OCI-LY3 (cell line): ENCODE measurements around the gene ERI3.

Experiments used
- H2AFZ ChIP-seq: fragments of 200-600, 300-600 bp; shearing (Covaris generic); 2 replicates; pipeline ENCODE4 v1.6.0; 2014; ENCODE audit warnings: antibody characterized with exemption, low read depth, low read length
- H3K27ac ChIP-seq: fragments of 200-600, 300-600 bp; sonication (generic); 2 replicates; pipeline ENCODE4 v1.5.1; 2014; ENCODE audit warnings: mild to moderate bottlenecking, low read length, moderate library complexity, mixed read lengths
- H3K27me3 ChIP-seq: fragments of 200-600, 300-600 bp; sonication (generic); 2 replicates; pipeline ENCODE4 v1.6.1; 2014; ENCODE audit warnings: low read depth, low read length, mixed read lengths
- H3K36me3 ChIP-seq: fragments of 200-600, 300-600 bp; sonication (generic); replicated peaks from 2 replicates; pipeline ENCODE3; 2014; ENCODE audit warnings: low read depth, low read length, mixed read lengths
- H3K4me1 ChIP-seq: fragments of 300-600, 200-600 bp; sonication (generic); 2 replicates; pipeline ENCODE4 v1.6.1; 2014; ENCODE audit warnings: low read length, mixed read lengths
- H3K4me2 ChIP-seq: fragments of 200-600, 300-600 bp; sonication (generic); 2 replicates; pipeline ENCODE4 v1.6.1; 2014; ENCODE audit warnings: low read length, mixed read lengths
- H3K4me3 ChIP-seq: fragments of 300-600, 200-600 bp; sonication (generic); 2 replicates; pipeline ENCODE4 v1.5.1; 2014; ENCODE audit warnings: antibody characterized with exemption, mild to moderate bottlenecking, low read length, moderate library complexity
- H3K79me2 ChIP-seq: fragments of 300-600, 200-600 bp; shearing (Covaris generic); 2 replicates; pipeline ENCODE4 v1.6.1; 2014; ENCODE audit warnings: mild to moderate bottlenecking, low read length, mixed read lengths
- H3K9ac ChIP-seq: fragments of 300-600, 200-600 bp; shearing (Covaris generic); 2 replicates; pipeline ENCODE4 v1.6.0; 2014; ENCODE audit warnings: mild to moderate bottlenecking, low read length, moderate library complexity
- H3K9me3 ChIP-seq: fragments of 200-600, 300-600 bp; shearing (Covaris generic); 2 replicates; pipeline ENCODE4 v1.6.1; 2014; ENCODE audit warnings: low read length, mixed read lengths; ENCODE audit not compliant: insufficient read depth
- H4K20me1 ChIP-seq: fragments of 200-600, 300-600 bp; sonication (generic); 2 replicates; pipeline ENCODE4 v1.6.1; 2016; ENCODE audit warnings: low read length, mixed read lengths; ENCODE audit not compliant: insufficient read depth
- EZH2phosphoT487 ChIP-seq: fragments of 200-600 bp; shearing (Covaris generic); IDR thresholded peaks from 2 replicates; pipeline ENCODE4 v1.6.1; 2018; ENCODE audit warnings: antibody characterized with exemption, mixed run types, low read depth
- TF ChIP-seq, protein P1 (sequence below): fragments of 200-600, 300-600 bp; sonication (generic); IDR thresholded peaks from 2 replicates; pipeline ENCODE4 v1.5.1; 2014; ENCODE audit warnings: antibody characterized with exemption, low read length, low read depth

Gene ERI3

DNA sequence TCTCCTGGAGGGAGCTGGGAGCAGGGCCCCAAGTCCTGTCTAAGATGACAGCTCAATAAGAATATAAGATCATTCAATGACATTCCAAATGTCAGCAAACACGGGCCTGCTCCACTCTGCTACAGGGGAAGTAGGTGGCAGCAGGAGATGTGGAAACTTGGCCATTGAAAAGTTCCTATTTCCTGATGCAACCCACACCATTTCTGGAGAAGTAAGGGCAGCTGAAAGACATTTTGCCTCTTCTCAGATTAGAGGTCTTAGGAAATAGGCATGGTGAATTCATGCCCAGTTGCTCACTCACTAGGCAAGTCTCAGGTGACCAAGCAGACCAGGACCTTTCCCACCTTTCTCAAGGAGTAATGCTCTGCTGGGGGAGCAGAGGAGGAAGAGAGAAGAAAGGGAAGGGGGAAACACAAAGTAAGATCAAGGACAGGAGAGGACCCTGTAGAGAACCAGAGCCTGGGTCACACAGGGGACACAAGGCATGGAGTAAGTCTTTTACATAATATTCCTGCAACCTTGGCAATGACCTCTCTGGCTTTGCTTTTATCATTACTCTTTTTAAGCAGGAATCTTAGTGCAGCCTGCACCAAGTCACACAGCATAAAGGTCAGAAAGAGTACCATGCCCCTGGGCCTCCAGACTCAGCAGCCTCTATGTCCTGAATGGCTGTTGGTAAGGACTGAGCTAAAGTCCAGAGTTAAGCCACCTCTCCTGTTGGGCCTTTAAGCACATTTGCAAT lies 72.9 kb downstream of the ERI3 start:
- no peaks in the 10 kb centered on the region for H3K27me3 ChIP-seq
- no peaks in the 10 kb centered on the region for H3K79me2 ChIP-seq
- H3K4me3 ChIP-seq = no peak overlapping the region
- TF ChIP-seq, protein P1, sequence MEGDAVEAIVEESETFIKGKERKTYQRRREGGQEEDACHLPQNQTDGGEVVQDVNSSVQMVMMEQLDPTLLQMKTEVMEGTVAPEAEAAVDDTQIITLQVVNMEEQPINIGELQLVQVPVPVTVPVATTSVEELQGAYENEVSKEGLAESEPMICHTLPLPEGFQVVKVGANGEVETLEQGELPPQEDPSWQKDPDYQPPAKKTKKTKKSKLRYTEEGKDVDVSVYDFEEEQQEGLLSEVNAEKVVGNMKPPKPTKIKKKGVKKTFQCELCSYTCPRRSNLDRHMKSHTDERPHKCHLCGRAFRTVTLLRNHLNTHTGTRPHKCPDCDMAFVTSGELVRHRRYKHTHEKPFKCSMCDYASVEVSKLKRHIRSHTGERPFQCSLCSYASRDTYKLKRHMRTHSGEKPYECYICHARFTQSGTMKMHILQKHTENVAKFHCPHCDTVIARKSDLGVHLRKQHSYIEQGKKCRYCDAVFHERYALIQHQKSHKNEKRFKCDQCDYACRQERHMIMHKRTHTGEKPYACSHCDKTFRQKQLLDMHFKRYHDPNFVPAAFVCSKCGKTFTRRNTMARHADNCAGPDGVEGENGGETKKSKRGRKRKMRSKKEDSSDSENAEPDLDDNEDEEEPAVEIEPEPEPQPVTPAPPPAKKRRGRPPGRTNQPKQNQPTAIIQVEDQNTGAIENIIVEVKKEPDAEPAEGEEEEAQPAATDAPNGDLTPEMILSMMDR = no peak
- no peak for TF ChIP-seq EZH2phosphoT487
- H3K9me3 ChIP-seq = no peaks in the 10 kb centered on the region
- H3K27ac ChIP-seq = no peak overlapping the region
- H4K20me1 ChIP-seq = no peaks in the 10 kb centered on the region
- H3K36me3 ChIP-seq = peaks cover 5% of the 10 kb centered on the region
- no peak overlapping the region for H2AFZ ChIP-seq
- H3K9ac ChIP-seq = no peak overlapping the region
- peaks cover 5% of the 10 kb centered on the region for H3K4me1 ChIP-seq
- H3K4me2 ChIP-seq = no peak overlapping the region

DNA sequence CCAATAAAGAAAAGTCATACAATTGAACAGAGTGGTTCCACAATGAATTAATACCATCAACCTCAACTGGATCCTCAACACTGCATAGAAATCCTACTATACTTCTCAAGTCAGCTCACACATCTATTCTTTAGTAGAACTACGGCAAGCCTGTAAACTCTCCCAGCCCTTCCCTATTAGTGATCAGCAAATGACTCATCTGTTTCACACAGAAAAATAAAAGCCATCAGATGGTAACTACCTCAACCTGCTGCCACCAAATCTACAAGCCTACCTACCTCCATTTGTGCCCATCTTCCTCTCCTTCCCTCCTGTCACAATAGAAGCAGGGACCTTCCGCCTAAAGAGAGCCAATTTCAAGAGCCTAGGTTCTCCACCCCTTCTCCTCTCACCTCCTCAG lies 78.2 kb downstream of the ERI3 start:
- Histone ChIP-seq H3K27ac (no peak overlapping the region), H3K79me2 (no peaks in the 10 kb centered on the region), H3K36me3 (no peaks in the 10 kb centered on the region), H3K4me2 (peak overlapping the region; percentile 24; the same call in 1 of the 2 replicates), H3K4me3 (no peak overlapping the region), H3K9me3 (no peaks in the 10 kb centered on the region), H3K9ac (no peak overlapping the region), H2AFZ (no peak overlapping the region), H3K27me3 (no peaks in the 10 kb centered on the region), H3K4me1 (peaks cover 22% of the 10 kb centered on the region), H4K20me1 (peaks cover 3% of the 10 kb centered on the region; the same call in 1 of the 2 replicates)
- TF ChIP-seq, protein P1 = no peak
- no peak for TF ChIP-seq EZH2phosphoT487

DNA sequence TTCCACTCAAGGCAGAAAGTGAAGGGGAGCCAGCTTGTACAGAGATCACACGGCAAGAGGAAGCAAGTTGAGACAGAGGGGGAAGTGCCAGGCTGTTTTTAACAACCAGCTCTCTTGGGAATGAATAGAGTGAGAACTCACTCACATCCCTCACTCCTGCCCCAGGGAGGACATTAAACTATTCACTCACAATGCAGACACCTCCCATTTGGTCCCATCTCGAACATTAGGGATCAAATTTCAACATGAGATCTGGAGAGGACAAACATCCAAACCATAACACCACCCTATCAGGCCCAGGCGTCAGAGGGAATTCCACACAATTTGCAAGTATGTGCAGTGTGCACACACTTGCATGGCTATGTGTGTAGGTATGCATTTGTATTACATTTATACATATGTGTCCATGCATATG lies 79.1 kb downstream of the ERI3 start:
- no peak overlapping the region for H3K4me3 ChIP-seq
- no peaks in the 10 kb centered on the region for H3K36me3 ChIP-seq
- H3K4me1 ChIP-seq = peaks cover 22% of the 10 kb centered on the region
- peaks cover 3% of the 10 kb centered on the region; the same call in 1 of the 2 replicates for H4K20me1 ChIP-seq
- no peak overlapping the region for H2AFZ ChIP-seq
- H3K9ac ChIP-seq = no peak overlapping the region
- no peaks in the 10 kb centered on the region for H3K27me3 ChIP-seq
- TF ChIP-seq EZH2phosphoT487 = no peak
- TF ChIP-seq, protein P1 = no peak
- no peaks in the 10 kb centered on the region for H3K79me2 ChIP-seq
- no peaks in the 10 kb centered on the region for H3K9me3 ChIP-seq
- no peak overlapping the region for H3K27ac ChIP-seq
- H3K4me2 ChIP-seq = peak overlapping the region; percentile 20

DNA sequence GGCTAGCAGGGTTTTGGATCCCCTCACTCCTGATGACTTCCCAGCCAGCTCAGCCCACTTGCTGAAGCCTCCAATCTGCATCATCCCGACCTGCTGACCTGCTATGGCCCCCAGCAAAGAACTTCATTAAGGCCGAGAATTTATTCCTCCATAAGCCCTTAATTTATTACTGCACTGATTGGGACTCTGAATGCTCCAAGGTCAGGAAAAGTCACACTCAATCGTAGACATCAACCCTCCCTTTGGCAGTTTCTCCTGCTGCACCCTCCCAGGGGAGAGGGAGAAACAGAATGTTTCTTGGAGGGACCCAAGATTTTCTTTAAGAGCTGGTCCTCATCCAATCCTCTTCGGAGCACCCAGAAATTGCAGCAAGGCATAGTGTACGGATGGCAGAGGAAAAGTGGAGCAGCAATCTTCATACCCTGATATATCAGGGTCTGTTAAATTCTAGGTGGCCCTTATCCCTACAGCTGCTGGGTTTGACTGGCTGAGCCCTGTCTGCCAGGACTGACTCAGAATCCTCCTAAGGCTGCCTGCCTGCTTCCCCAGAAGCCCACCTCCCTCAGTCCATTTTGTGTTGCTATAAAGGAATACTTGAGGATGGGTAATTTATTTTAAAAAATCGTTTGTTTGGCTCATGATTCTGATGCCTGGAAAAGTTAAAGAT lies 79.6 kb downstream of the ERI3 start:
- no peaks in the 10 kb centered on the region for H3K27me3 ChIP-seq
- no peak overlapping the region for H3K4me3 ChIP-seq
- peaks cover 22% of the 10 kb centered on the region for H3K4me1 ChIP-seq
- peak overlapping the region; percentile 20; the same call in 1 of the 2 replicates for H3K4me2 ChIP-seq
- no peaks in the 10 kb centered on the region for H3K36me3 ChIP-seq
- H4K20me1 ChIP-seq = peaks cover 3% of the 10 kb centered on the region; the same call in 1 of the 2 replicates
- no peak overlapping the region for H2AFZ ChIP-seq
- H3K27ac ChIP-seq = no peak overlapping the region
- no peaks in the 10 kb centered on the region for H3K9me3 ChIP-seq
- no peak overlapping the region for H3K9ac ChIP-seq
- TF ChIP-seq, protein P1 = no peak
- no peak for TF ChIP-seq EZH2phosphoT487
- H3K79me2 ChIP-seq = no peaks in the 10 kb centered on the region
